ENCODE measurements around the gene CIDEB. TPM values are rescaled to one million over a fixed set of nuclear protein-coding genes. Genes with fewer than 3 reads are reported as not detected.

CIDEB gene
- total RNA-seq, 1 donor from 2014 or later: not detected

DNA sequence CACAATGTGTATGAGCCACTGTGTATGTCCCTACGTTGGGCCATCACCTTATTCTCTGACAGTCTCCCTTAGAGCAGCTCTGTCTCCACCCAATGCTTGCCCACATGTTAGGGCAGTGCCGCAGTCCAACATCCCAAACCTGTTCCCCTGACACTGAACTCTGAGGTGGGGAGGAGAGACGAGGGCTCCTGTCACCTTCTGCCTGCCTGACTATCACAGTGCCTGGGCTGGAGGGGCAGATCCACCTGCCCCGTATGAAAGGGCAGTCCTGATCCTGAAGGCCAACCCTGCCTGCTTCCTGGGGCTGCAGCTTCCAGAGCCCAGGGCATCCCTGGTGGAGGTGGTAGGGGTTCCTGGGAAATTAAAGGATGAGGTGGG, 47.0 kb downstream of the CIDEB start:
- Mint-ChIP-seq H3K4me1 (ENCODE audit: low read depth) (peaks cover 29% of the 10 kb centered on the region), H3K9me3 (ENCODE audit: low read depth) (no peaks in the 10 kb centered on the region), H3K27ac (ENCODE audit: unreplicated experiment) (no peak overlapping the region), H3K27me3 (ENCODE audit: low read depth) (no peaks in the 10 kb centered on the region), H3K4me3 (ENCODE audit: unreplicated experiment) (no peak overlapping the region), H3K36me3 (ENCODE audit: low read depth) (no peaks in the 10 kb centered on the region)
- TF ChIP-seq, protein P1, sequence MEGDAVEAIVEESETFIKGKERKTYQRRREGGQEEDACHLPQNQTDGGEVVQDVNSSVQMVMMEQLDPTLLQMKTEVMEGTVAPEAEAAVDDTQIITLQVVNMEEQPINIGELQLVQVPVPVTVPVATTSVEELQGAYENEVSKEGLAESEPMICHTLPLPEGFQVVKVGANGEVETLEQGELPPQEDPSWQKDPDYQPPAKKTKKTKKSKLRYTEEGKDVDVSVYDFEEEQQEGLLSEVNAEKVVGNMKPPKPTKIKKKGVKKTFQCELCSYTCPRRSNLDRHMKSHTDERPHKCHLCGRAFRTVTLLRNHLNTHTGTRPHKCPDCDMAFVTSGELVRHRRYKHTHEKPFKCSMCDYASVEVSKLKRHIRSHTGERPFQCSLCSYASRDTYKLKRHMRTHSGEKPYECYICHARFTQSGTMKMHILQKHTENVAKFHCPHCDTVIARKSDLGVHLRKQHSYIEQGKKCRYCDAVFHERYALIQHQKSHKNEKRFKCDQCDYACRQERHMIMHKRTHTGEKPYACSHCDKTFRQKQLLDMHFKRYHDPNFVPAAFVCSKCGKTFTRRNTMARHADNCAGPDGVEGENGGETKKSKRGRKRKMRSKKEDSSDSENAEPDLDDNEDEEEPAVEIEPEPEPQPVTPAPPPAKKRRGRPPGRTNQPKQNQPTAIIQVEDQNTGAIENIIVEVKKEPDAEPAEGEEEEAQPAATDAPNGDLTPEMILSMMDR (IDR thresholded peaks at IDR 0.05): no peak
- peak; percentile 59 for DNase-seq (ENCODE audit: low spot score)

GRCh38 chr14:24260026-24260779, 47.6 kb downstream of the CIDEB start:
- Mint-ChIP-seq H3K4me1 (ENCODE audit: low read depth) (peaks cover 29% of the 10 kb centered on the region), H3K36me3 (ENCODE audit: low read depth) (no peaks in the 10 kb centered on the region), H3K4me3 (ENCODE audit: unreplicated experiment) (no peak overlapping the region), H3K9me3 (ENCODE audit: low read depth) (no peaks in the 10 kb centered on the region), H3K27ac (ENCODE audit: unreplicated experiment) (no peak overlapping the region), H3K27me3 (ENCODE audit: low read depth) (no peaks in the 10 kb centered on the region)
- TF ChIP-seq, protein P1 (IDR thresholded peaks at IDR 0.05): no peak
- DNase-seq (ENCODE audit: low spot score): peak; percentile 63

DNA sequence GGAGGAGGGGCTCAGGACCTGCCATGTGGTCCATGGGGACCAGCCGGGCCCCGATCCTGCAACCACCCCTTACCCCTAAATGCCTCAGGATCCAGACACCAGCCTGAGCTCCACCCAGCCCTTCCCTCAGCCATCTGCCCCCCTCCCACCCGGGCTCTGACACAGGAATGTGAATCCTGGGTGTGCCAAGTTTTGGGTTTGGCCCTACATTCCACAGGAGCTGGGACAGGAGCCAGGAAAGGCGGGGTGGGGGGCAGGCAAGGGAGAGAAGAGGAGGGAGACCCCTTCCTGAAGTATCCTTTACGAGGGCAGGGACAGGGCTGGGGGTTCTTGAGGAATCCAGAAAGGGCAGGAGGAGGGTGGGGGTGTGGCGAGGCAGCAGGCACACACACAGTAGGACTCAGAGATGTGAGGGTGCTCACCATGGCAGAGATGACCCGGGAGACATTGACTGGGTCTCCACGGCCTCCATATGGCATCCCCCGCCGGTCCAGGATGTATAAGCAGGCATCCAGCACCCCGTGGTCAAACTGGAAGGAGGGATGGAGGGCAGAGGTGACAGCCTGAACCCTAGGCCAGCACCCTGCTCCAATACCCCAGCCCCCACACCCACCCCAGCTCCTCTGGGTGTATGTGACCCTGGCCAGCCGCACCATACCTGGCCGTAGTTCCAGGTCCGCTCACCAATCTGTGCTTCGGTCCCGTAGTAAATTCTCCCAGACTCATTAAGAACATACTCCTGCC, 48.3 kb downstream of the CIDEB start:
- peak; percentile 78 for DNase-seq (ENCODE audit: low spot score)
- Mint-ChIP-seq H3K4me1 (ENCODE audit: low read depth) (peaks cover 29% of the 10 kb centered on the region), H3K27ac (ENCODE audit: unreplicated experiment) (peak overlapping the region; percentile 17), H3K36me3 (ENCODE audit: low read depth) (peaks cover 1% of the 10 kb centered on the region), H3K4me3 (ENCODE audit: unreplicated experiment) (no peak overlapping the region), H3K9me3 (ENCODE audit: low read depth) (no peaks in the 10 kb centered on the region), H3K27me3 (ENCODE audit: low read depth) (no peaks in the 10 kb centered on the region)
- TF ChIP-seq, protein P1 (IDR thresholded peaks at IDR 0.05): no peak

- DNase-seq (ENCODE audit: low spot score): peak; percentile 81
- Mint-ChIP-seq H3K4me1 (ENCODE audit: low read depth) (peaks cover 29% of the 10 kb centered on the region), H3K9me3 (ENCODE audit: low read depth) (no peaks in the 10 kb centered on the region)
Measured at GRCh38 chr14:24258548-24259265, 49.1 kb downstream of the CIDEB start.

More at GRCh38 chr14:24258548-24259265, 49.1 kb downstream of the CIDEB start:
- H3K27ac Mint-ChIP-seq (ENCODE audit: unreplicated experiment): peak overlapping the region; percentile 17
- no peak overlapping the region for H3K4me3 Mint-ChIP-seq (ENCODE audit: unreplicated experiment)
- TF ChIP-seq, protein P1 (IDR thresholded peaks at IDR 0.05): no peak
- peaks cover 4% of the 10 kb centered on the region for H3K36me3 Mint-ChIP-seq (ENCODE audit: low read depth)
- no peaks in the 10 kb centered on the region for H3K27me3 Mint-ChIP-seq (ENCODE audit: low read depth)
